ENCODE data around the gene PKN1. TPM values are rescaled to one million over a fixed set of nuclear protein-coding genes. Genes with fewer than 3 reads are reported as not detected.
"Not testable (repeated sequence)": the region's sequence is repeated elsewhere in the genome, so short reads cannot be mapped to it uniquely, and the experiment has no call there.

PKN1 gene
- total and polyA plus RNA-seq, 4 donors = 13.7 to 41.6 (median 22.3) TPM

DNA sequence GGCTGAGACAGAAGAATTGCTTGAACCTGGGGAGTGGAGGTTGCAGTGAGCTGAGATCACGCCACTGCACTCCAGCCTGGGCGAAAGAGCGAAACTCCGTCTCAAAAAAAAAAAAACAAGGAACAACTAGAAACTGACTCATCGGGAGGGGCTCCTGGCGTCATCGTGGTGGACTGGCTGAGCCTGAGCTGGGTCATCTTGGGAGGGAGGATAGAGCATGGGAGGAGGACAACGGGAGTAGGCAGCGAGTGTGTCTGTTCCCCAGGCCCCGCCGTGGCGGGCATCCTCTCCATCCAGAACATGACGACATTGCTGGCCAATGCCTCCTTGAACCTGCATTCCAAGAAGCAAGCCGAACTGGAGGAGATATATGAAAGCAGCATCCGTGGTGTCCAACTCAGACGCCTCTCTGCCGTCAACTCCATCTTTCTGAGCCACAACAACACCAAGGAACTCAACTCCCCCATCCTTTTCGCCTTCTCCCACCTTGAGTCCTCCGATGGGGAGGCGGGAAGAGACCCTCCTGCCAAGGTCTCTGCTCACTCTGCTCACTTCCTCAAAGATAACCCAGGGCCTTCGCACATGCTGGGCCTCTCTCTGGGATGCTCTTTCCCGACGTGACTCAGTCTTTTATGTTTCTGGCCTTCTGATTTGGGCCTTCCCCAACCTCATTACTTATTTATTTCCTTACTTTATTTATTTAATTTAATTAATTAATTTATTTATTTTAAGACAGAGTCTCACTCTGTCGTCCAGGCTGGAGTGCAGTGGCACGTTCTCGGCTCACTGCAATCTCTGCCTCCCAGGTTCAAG lies 30.6 kb upstream of the PKN1 start:
- no peak for DNase-seq (ENCODE audit: low spot score)
- H3K4me1 ChIP-seq (ENCODE audit: control insufficient read depth in 4 of 4, insufficient read depth in 4 of 4, low read length in 3 of 4) = peaks cover 0 to 8% (median 3%) of the 10 kb centered on the region in 4 donors
- no peak overlapping the region for H3K4me3 ChIP-seq (ENCODE audit: low read depth in 1 of 3, low read length in 3 of 3)
- H3K36me3 ChIP-seq (ENCODE audit: control insufficient read depth in 4 of 4, insufficient read depth in 3 of 4, low read depth in 1 of 4, low read length in 3 of 4) = peaks cover 0 to 9% (median 4%) of the 10 kb centered on the region in 4 donors
- H3K9me3 ChIP-seq (ENCODE audit: control insufficient read depth in 4 of 4, low read length in 3 of 4) = no peaks in the 10 kb centered on the region
- H3K9ac ChIP-seq (ENCODE audit: low read depth in 1 of 2, low read length in 2 of 2) = no peak overlapping the region
- 87% methylated on average over 26 of the region's 26 CpGs for WGBS
- no peaks in the 10 kb centered on the region for H3K27me3 ChIP-seq (ENCODE audit: control insufficient read depth in 4 of 4, insufficient read depth in 4 of 4, low read length in 3 of 4)
- no peak overlapping the region for H3K27ac ChIP-seq (ENCODE audit: low read depth in 1 of 2, low read length in 2 of 2)
- TF ChIP-seq JUND (IDR thresholded peaks at IDR 0.05) = no peak
- TF ChIP-seq FOXA2 (IDR thresholded peaks at IDR 0.05) = no peak
- TF ChIP-seq, protein P1, sequence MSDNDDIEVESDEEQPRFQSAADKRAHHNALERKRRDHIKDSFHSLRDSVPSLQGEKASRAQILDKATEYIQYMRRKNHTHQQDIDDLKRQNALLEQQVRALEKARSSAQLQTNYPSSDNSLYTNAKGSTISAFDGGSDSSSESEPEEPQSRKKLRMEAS (IDR thresholded peaks at IDR 0.05) = no peak
- TF ChIP-seq, protein P2, sequence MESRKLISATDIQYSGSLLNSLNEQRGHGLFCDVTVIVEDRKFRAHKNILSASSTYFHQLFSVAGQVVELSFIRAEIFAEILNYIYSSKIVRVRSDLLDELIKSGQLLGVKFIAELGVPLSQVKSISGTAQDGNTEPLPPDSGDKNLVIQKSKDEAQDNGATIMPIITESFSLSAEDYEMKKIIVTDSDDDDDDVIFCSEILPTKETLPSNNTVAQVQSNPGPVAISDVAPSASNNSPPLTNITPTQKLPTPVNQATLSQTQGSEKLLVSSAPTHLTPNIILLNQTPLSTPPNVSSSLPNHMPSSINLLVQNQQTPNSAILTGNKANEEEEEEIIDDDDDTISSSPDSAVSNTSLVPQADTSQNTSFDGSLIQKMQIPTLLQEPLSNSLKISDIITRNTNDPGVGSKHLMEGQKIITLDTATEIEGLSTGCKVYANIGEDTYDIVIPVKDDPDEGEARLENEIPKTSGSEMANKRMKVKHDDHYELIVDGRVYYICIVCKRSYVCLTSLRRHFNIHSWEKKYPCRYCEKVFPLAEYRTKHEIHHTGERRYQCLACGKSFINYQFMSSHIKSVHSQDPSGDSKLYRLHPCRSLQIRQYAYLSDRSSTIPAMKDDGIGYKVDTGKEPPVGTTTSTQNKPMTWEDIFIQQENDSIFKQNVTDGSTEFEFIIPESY (IDR thresholded peaks at IDR 0.05) = no peak

DNA sequence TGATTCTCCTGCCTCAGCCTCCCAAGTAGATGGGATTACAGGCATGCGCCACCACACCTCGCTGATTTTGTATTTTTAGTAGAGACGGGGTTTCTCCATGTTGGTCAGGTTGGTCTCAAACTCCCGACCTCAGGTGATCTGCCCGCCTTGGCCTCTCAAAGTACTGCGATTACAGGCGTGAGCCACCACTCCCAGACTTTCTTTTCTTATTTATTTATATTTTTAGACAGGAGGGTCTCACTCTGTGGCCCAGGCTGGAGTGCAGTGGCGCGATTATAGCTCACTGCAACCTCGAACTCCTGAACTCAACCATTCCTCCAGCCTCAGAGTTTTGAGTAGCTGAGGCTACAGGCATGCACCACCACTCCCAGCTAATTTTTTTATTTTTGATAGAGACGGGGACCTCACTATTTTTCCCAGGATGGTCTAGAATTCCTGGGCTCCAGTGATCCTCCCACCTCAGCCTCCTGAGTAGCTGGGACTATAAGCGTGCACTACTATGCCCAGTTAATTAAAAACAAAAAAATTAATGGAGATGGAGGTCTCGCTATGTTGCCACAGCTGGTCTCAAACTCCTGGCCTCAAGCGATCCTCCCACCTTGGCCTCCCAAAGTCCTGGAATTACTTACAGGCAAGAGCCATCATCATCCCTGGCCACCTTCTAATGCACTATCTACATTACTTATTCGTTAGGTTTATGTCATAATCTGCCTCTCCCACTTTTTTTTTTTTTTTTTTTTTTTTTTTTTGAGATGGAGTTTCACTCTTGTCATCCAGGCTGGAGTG lies 29.8 kb upstream of the PKN1 start:
- 96% methylated on average over 15 of the region's 15 CpGs for WGBS
- H3K36me3 ChIP-seq (ENCODE audit: control insufficient read depth in 4 of 4, insufficient read depth in 3 of 4, low read depth in 1 of 4, low read length in 3 of 4) = peaks cover 4 to 14% (median 8%) of the 10 kb centered on the region in 4 donors
- not testable (repeated sequence) for H3K9ac ChIP-seq (ENCODE audit: low read depth in 1 of 2, low read length in 2 of 2); H3K27ac ChIP-seq (ENCODE audit: low read depth in 1 of 2, low read length in 2 of 2); H3K9me3 ChIP-seq (ENCODE audit: control insufficient read depth in 4 of 4, low read length in 3 of 4); H3K4me1 ChIP-seq (ENCODE audit: control insufficient read depth in 4 of 4, insufficient read depth in 4 of 4, low read length in 3 of 4); H3K27me3 ChIP-seq (ENCODE audit: control insufficient read depth in 4 of 4, insufficient read depth in 4 of 4, low read length in 3 of 4); H3K4me3 ChIP-seq (ENCODE audit: low read depth in 1 of 3, low read length in 3 of 3); DNase-seq (ENCODE audit: low spot score)

DNA sequence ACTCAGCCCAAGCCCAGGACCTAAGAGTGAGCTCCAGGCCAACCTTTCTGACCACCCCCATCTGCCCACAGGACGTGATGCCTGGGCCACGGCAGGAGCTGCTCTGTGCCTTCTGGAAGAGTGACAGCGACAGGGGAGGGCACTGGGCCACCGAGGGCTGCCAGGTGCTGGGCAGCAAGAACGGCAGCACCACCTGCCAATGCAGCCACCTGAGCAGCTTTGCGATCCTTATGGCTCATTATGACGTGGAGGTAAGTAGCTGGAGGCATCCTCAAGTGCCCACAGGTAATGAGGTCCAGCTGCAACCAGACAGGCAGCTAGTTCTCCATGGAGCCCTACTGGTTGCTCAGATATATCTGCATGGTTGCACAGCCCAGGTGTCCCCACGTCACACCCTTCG lies 28.8 kb upstream of the PKN1 start:
- H3K9ac ChIP-seq (ENCODE audit: low read depth in 1 of 2, low read length in 2 of 2) = no peak overlapping the region
- TF ChIP-seq, protein P1 (IDR thresholded peaks at IDR 0.05) = no peak
- TF ChIP-seq SP1 (IDR thresholded peaks at IDR 0.05) (no peak), RXRA (IDR thresholded peaks at IDR 0.05) (no peak), RAD21 (IDR thresholded peaks at IDR 0.05) (no peak)
- TF ChIP-seq, protein P3, sequence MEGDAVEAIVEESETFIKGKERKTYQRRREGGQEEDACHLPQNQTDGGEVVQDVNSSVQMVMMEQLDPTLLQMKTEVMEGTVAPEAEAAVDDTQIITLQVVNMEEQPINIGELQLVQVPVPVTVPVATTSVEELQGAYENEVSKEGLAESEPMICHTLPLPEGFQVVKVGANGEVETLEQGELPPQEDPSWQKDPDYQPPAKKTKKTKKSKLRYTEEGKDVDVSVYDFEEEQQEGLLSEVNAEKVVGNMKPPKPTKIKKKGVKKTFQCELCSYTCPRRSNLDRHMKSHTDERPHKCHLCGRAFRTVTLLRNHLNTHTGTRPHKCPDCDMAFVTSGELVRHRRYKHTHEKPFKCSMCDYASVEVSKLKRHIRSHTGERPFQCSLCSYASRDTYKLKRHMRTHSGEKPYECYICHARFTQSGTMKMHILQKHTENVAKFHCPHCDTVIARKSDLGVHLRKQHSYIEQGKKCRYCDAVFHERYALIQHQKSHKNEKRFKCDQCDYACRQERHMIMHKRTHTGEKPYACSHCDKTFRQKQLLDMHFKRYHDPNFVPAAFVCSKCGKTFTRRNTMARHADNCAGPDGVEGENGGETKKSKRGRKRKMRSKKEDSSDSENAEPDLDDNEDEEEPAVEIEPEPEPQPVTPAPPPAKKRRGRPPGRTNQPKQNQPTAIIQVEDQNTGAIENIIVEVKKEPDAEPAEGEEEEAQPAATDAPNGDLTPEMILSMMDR (IDR thresholded peaks at IDR 0.05; ENCODE audit: low read depth, low read length, missing input control) = no peak
- H3K36me3 ChIP-seq (ENCODE audit: control insufficient read depth in 4 of 4, insufficient read depth in 3 of 4, low read depth in 1 of 4, low read length in 3 of 4) = peaks cover 10 to 24% (median 16%) of the 10 kb centered on the region in 4 donors
- no peak overlapping the region for H3K27ac ChIP-seq (ENCODE audit: low read depth in 1 of 2, low read length in 2 of 2)
- no peak overlapping the region for H3K4me3 ChIP-seq (ENCODE audit: low read depth in 1 of 3, low read length in 3 of 3)
- no peaks in the 10 kb centered on the region for H3K9me3 ChIP-seq (ENCODE audit: control insufficient read depth in 4 of 4, low read length in 3 of 4)
- H3K27me3 ChIP-seq (ENCODE audit: control insufficient read depth in 4 of 4, insufficient read depth in 4 of 4, low read length in 3 of 4) = no peaks in the 10 kb centered on the region
- 93% methylated on average over 9 of the region's 9 CpGs for whole genome bisulfite sequencing
- peaks cover 0 to 8% (median 3%) of the 10 kb centered on the region in 4 donors for H3K4me1 ChIP-seq (ENCODE audit: control insufficient read depth in 4 of 4, insufficient read depth in 4 of 4, low read length in 3 of 4)
- no peak for DNase-seq (ENCODE audit: low spot score)

All from liver (tissue), 9 donors.